Fibroblast of skin of left quadriceps (primary cell): ENCODE data around the gene MGAT4C.
"Not testable (repeated sequence)": the region's sequence is repeated elsewhere in the genome, so short reads cannot be mapped to it uniquely, and the experiment has no call there.

ENCODE experiments used
- DNase-seq, 2 experiments: peaks; one replicate each; pipeline ENCODE4 v3.0.0-alpha.2; 2013; ENCODE audit warnings: low read depth in 2 of 2

Gene MGAT4C

DNA sequence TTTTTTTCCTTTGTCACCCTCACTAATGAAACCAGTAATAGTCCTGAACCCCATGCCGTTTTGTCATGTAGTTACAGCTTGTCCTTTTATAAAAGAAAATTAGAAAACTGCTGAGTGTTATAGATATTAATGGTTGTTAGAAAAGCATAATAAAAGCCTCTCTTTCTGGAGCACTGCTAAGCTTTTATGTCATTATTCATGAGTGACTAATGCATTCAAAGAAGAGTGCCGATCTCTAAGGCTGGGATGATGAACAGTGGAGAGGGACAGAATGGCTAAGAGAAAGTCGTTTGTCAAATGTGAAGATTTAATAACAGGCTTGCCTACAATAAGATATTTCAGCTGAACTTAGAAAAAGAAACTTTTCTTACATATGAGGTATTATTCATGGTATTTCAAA, 121.6 kb downstream of the MGAT4C start:
- peak; percentile 12 to 14 for DNase-seq

DNA sequence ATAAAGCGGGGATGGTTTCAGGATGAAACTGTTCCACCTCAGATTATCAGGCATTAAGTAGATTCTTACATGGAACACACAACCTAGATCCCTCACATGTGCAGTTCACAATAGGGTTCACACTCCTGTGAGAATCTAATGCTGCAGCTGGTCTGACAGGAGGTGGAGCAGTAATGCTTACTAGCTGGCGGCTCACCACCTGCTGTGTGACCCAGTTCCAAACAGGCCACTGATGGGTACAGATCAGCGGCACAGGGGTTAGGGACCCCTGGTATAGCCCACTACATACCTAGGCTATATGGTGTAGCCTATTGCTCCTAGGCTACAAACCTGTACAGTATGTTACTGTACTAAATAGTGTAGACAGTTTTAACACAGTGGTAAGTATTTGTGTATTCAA, 129.3 kb downstream of the MGAT4C start:
- DNase-seq, result not testable (repeated sequence)

DNA sequence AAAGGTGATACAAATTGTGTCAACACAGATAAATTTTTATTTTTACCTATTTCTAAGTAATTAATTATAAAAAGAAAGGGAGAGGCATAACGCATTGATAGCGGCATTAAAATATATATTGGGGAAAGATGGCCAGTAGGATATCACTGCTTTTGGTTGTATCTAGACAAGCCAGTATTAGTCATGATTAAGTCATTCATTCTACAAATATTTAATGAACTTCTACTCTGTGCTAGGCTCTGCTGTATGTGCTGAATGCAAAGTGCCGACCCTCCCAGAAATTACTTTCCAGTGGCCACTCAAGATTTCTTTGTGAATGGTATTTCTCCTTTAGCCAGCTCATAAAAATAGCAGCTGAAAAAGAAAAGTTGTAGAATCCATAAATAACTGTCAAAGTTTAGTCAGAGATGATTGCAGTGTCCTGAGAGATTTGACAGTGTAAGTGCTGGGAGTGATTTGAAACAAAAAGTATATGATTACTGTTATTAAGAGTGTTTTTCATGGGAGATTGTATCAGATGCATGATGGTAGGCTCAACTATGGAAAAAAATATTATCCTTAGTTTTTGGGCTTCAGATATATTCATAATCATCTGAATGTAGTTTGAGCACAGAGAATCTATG, 133.2 kb downstream of the MGAT4C start:
- no peak for DNase-seq

DNA sequence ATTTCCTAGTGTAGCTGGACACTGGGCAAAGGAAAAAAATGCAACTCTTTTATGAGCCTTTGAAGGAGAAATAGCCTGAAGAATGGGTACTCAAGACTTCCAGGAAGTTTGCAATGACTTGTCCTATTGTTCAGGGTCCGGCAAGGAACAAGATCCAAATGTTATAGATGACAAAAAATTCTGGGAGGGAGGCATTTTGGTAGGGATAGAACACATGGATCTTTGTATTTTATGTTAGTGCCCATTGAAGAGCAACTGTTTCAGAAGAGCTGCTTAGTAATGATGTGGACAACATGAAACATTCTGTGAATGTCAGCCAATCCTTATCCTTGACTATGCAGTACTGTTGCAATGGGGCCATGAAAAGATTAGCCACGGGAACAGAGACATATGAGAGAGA, 138.0 kb downstream of the MGAT4C start:
- no peak for DNase-seq

DNA sequence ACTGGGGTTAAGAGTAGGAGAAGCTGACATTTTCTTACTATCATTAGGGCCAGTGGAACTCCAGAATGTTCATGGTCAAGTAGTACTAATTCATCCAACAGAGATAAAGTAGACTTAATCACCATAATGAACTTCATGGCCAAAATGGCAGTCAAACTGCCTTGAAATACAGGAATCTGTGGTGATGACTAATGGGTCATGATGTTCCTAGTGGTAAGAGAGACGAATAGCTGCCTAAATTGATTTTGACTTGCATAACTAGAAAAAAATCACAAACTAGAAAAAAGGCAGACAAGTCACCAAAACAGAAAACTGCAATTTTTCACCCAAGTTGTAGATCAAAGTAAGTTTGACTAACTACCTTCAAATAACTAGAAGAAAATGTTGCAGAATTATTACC, 138.5 kb downstream of the MGAT4C start:
- no peak for DNase-seq

DNA sequence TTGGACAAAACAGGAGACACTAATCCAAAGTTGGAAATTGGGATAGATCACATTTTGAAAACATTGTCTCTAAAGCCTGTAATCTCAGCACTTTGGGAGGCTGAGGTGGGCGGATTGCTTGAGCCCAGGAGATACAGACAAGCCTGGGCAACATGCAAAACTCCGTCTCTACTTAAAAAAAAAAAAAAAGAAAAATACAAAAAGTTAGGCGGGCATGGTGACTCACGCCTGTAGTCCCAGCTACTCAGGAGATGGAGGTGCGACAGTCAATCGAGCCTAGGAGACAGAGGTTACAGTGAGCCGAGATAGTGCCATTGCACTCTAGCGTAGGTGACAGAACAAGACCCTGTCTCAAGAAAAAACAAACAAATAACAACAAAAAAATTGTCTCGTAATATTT, 152.1 kb downstream of the MGAT4C start:
- DNase-seq, result no peak

DNA sequence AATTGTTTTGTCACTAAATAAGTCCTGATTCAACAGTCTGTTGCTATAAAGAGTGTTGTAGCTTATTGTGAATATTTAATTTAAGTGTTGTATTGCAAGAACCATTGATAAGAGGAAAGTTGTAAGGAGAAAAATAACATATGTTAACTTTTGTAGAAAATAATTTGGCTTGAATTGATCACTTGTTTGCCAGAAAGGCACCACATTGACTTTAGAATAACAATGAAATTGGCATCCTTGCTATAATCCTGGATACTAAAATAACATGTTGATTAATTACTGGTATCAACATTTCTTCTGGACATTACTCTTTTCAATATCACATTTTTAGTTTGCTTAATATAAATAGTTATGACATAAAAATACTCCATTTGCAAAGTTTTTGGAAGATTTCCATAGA, 159.0 kb downstream of the MGAT4C start:
- DNase-seq, result no peak

DNA sequence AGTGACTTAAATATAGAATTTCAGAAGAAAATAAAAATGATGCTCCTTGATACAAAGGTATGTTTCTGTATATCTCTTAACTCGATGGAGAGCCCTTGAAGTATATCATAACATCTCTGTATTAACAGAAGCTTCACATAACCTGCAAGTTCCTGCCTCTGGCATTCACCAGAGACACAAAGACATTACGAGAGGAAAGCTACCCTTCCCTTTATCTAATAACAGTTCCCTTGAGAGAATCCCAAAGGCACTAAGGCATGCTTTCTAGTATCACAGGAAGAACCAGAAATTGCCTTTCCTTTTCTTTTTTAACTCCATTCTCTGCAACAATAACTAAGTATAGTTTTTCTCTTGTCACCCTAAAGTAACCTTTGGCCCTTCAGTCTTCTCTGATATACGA, 164.5 kb downstream of the MGAT4C start:
- DNase-seq, result no peak

DNA sequence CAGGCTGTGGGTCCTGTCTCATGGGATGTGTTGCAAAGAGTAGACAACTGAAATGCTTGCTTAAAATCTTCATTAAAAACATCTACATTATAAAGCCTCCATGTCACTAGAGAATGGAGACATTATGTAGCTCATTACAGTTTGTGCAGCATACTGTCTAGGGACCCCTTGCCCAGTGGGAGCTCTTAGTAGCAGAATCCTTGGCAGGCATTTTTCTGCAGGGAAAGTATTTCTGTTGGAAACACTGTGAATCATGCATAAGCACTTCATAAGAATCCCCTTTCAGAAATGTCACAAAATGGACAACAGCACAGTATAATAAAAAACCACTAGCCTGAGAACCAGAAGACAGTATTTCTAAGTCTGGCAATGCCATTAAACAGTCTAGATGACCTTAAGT, 174.3 kb downstream of the MGAT4C start:
- DNase-seq, result no peak

DNA sequence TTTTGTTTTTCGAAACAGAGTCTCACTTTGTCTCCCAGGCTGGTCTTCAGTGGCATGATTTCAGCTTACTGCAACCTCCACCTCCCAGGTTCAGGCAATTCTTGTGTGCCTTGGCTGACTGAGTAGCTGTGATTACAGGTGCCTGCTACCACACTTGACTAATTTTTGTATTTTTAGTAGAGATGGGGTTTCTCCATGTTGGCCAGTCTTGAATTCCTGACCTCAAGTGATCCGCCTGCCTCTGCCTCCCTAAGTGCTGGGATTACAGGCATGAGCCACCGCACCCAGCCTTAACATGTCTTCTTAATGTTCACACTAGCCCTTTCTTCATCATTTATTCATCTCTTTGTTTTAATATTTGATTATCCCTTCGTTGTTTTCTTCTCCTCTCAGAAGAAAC, 197.1 kb downstream of the MGAT4C start:
- not testable (repeated sequence) for DNase-seq

DNA sequence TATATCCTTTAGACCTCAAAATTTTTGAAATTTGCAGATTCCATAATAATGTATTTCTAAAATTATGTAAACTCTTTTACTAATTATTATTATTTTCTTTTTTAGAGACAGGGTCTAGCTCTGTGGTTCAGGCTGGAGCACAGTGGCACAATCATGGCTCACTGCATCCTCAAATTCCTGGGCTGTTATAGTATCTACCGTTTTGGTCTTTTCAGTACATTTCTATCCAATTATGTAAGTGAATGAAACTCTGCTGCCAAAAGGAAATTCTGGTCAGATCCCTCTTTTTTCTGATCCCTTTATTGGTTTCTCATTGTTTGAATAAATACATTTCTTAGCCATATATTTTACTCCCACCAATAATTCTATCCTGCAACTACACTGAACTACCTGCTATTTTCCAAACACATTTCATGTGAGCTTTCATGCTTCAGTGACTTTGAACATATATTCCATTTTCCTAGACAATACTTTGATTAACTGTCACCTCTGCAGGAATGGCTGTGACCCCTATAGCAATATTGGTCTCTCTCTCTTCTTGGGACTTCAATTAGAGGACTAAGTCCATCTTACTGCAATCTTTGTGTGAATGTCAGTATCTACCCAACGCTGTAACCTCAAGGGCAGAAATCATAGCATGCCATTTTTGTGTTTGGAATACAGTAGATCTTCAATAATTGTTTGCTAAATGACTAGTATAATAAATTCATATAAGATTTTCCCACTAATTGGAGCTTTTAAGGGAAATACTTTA, 198.9 kb downstream of the MGAT4C start:
- no peak for DNase-seq

DNA sequence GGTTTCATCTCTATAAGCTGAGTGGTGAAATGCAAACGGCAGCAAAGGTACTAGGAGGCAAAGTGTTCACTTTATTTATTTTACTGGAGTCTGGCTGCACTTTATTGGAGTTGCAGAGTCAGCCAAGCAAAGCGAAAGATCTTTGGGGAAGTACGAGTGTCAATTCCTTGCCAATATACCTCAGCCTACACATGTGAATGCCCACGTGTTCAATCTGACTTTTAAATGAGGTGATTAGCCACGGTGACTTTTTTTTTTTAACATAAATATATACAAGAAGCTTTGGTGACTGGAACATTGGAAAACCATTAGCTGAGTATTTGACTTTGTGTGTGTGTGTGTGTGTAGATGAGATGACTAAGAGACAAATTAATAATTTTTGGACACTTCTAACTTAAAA, 203.3 kb downstream of the MGAT4C start:
- DNase-seq, result no peak

DNA sequence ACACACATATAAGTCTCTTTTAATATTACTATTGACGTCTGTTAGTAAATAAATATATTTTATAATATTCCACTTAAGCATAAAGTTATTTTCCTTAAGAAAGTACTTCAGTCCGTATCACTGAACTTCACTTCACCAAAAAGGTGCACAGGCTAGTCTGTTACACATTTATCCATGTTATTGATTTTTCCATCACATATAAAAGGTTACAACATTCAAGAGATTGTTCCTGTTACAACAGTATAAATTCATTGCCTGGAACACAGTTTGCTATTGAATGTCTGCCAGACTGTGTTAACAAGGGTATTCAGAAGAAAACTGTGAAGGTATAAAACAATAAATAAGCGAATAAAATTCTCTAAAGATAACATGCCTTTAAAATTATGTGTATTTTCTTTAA, 206.2 kb downstream of the MGAT4C start:
- DNase-seq, result no peak

DNA sequence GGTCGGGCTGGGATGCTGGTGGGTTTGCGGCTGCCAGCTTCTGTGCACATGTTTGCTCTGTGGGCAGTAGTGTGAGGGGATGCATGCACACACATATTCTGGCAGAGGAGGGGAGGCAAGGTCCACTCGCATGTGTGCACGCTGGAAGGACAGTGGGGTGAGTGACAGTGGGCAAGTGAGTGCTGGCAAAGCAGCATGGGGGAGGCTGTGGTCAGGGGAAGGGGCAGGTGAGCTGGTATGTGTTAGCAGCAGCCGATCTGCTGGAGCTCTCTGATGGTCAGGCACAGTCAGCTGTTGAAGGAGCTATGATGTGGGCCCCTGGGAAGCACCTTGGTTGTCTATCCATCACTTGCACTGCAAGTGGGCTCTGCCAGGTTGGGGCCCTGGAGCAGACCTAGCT, 211.8 kb downstream of the MGAT4C start:
- no peak for DNase-seq

DNA sequence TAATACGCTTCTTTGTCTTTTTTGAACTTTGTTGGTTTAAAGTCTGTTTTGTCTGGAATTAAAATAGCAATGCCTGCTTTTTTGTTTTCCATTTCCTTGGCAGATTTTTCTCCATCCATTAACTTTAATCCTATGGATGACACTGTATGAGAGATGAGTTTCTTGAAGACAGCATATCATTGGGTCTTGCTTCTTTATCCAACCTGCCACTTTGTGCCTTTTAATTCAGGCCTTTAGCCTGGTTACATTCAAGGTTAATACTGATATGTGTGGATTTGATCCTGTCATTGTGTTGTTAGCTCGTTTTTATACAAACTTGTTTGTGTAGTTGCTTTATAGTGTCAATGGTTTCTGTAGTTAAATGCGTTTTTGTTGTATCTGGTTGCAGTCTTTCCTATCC, 214.1 kb downstream of the MGAT4C start:
- no peak for DNase-seq

DNA sequence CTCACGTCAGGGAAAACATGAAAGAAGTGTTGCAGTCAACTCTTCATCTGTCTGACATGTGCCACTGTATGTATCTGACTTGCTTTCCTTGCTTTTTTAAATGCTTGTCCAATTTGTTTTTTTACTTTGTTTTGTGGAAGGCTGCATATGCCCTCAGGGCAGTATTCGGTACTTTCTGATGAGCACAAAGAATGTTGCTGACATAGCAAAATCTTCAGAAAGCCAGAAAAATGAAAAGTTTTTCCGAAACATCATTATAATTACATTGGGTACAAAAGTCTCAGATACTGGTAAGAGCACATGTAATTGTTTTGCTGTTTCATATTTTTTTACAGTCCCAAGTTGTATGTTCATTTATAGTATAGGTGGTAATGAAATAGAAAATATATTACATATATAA, 237.8 kb downstream of the MGAT4C start:
- no peak for DNase-seq

DNA sequence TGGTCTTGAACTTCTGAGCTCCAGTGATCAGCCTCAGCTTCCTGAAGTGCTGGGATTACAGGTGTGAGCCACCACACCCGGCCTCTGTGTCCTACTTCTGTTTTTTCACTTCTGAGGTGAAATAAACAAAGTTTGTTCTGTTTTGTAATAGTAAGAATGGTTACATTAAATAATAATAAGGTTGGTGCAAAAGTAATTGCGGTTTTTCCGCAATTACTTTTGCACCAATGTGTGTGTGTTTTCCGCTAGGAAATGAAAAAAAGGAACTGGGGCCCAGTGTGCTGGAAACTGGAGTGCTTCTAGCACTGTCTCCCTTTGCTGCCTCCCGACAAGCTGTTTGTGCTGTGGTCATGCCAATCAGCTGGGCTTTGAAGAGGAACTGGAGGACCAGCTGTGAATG, 241.2 kb downstream of the MGAT4C start:
- DNase-seq, result no peak

DNA sequence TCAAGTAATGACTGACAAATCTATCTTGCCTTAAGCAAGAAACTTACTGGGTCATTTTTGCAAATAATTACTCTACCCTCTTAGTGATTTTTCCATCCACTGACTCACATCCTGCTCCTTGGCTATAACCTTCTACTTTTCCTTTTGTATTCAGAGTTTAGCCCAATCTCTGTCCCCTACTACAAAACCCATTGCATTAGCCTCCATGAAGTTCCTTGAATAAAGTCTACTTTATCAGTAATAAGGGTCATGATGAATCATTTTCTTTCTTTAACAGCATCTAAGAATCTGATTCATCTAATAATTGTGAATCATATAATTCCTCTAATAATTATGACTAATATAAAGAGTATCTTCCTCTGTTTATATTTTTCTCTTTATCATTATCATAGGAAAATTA, 249.5 kb downstream of the MGAT4C start:
- DNase-seq, result no peak

DNA sequence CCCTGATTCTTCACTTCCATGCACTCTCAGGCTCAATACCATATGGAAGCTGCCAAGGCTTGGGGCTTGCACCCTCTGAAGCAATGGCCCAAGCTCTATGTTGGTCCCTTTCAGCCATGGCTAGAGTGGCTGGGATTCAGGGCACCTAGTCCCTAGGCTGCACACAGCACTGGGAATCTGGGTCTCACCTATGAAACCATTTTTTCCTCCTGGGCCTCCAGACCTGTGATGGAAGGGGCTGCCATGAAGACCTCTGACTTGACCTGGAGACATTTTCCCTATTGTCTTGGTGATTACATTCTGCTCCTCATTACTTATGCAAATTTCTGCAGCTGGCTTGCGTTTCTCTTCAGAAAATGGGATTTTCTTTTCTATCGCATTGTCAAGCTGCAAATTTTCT, 258.1 kb downstream of the MGAT4C start:
- DNase-seq, result no peak

DNA sequence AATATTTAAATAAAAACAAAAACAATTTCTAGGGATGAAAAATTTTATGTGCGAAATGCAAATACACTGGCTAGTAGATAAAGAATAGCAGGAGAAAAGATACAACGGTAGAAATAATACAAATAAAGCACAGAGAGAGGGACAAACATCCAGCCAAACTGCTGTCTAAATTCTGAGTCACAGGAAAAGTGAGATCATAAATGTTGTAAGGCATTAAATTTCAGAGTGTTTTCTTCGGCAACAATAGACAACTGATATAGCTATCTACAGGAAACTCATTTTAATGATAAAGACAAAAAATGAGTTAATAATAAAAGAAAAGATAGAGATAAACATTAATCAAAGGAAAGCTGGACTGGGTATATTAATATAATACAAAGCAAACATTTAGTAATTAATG, 259.9 kb downstream of the MGAT4C start:
- DNase-seq, result no peak

DNA sequence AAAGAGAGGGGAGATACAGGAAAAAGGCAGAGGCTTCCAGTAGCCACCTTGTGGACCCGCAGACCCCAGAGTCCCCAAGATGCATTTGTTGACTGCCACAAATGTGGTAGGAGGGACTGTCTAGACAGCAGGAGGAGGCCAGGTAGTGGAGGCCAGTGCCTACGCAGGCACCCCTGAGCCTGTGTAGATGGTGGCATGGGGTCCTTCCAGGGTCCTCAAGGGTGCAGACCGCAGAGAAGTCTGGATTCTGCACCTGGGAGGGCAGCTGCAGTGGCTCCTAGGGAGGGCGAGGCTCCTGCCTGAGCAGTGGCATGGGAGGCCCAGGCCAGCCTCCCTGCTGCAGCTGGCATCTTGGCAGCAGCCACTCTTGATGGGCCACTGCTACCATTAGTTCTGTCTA, 262.4 kb downstream of the MGAT4C start:
- DNase-seq, result no peak

DNA sequence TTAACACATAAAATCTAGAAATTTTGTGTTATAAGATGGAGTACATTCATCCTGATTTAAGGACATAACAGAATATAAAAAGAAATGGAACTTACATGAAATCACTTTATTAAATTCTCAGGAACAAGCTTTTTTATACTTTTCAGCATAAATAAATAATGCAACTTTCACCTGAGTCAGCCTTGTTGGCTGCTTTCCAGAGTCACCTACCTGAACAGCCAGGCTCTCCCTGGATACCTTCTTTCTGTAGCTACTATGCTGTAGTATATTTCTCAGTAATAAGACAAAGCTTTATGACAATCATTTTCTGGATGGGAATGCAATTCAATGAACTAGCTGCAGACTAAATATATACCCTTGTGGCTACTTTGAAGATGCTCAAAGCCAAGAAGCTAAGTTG, 270.2 kb downstream of the MGAT4C start:
- no peak for DNase-seq

DNA sequence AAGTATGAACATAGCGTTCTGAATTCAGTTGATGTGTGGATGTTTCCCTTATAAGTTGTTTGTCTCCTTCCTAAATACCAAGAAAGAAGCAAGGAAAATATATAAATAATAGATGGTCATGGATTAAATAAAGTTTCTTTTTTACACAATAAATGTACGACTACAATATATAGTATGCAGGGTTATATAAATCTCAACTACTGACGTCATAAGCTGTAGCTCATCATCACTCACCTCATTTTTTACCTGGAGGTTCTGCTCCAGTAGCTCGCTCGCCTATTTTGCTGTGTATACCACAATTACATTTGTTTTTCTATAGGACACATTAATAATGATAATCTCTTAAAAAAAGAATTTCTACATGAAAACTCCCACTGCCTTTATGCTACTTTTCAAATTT, 272.6 kb downstream of the MGAT4C start:
- DNase-seq, result no peak

DNA sequence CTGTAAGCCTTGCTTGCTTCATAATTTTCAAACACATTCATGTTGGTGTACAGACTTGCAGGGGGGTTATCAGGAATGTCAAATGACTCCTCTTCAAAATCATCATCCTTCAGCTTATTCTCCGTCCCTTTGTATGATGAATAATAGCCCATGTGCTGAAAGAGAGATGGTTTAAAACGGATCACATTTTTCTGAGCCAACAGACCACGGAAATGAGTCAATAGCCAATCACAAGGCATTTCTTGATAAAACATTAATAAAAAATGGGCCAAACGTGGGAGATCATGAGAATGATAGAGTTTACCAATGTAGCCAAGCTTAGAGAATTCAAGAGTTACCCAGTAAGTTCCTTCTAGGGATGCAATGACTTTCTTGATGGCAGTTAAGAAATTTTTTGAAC, 276.6 kb downstream of the MGAT4C start:
- DNase-seq, result no peak
